Activated CD8-positive, alpha-beta memory T cell treated with anti-CD3 and anti-CD28 coated beads for 24 hours (primary cell): ENCODE measurements around the gene LGALS3.

Experiments
- DNase-seq: peaks from one replicate; pipeline ENCODE4 v3.0.0-alpha.2; 2020

The LGALS3 gene

GRCh38 chr14:55115861-55116245, 13.2 kb upstream of the LGALS3 start:
- DNase-seq, result no peak

DNA sequence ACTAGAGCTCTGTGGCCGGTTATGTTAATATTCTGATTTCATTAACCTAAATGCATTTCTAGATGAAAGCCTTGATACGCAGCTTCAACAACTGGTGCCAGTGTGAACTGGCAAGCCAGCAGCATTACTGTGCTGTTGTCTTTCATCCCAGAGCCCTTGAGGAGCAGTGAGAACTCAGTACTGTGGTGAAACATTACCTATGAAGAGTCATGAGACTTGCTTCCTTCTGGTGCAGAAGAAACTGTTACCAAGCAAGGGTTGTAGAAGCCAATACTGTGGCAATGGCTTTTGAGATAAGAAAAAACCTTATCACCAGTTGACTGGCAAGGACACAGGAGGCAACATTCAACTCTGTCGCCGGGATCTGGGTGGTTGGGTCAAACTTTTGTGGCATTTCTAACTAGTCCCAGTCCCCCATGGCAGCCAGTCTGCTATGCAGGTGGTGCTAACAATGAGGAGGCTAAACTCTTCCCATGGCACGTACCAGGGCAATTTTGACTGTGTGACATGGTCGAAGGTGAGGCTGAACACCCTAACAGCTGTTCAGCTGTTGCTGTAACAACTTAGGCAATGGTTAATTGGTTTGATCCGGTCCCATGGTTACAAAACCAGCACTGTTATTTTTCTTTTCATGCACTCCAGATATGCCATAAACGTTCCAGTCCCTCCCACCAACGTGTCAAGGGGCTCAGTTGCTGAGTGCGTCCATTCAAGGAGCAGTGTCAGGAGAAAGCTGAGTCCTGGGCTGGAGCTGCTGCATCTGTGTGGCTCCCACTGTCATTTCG, 12.6 kb upstream of the LGALS3 start:
- no peak for DNase-seq

- DNase-seq, result no peak
Observed at GRCh38 chr14:55117803-55118441, 11.1 kb upstream of the LGALS3 start.

GRCh38 chr14:55118761-55119160, 10.3 kb upstream of the LGALS3 start:
- no peak for DNase-seq

DNA sequence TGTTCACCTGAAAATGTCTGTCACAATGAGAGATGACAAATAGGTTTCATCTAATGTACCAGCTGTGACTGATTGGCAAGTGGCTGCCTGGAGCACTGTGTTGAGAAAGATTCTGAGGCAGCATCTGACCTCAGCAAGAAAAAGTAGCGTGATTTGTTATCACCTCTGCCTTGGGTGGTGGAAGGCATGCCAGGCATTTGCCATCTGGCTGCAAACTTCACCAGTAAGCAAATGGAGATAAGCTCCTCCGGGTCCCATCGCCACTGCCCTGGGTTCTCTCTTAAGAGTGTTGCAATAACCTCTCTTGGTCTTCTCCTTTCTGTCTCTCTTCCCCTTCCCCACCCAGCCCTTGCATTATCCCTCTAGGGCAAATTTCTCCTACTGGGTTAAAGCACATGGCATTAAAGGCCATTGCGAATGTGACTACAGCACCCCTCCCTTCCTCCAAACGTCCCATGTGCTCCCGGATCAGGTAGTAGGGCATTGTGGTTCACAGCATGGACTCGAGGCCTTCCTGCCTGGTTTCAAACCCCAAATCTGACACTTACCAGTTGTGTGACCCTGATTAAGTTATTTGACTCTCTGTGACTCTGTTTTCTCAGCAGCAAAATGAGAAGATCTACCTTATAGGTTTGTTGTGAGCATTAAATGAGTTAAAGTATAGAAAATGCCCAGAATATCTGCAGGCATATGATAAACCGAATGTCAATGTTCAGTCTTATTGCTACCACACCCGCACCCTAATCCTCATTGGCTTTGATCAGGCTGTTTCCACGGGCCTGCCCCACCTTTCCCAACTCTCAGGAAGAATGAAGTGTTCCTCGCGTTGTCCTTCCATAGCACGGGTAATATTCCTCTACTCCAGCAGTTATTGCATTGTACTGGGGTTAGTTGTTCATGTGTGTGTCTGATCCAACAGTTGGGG, 8.2 kb upstream of the LGALS3 start:
- DNase-seq, result no peak

DNA sequence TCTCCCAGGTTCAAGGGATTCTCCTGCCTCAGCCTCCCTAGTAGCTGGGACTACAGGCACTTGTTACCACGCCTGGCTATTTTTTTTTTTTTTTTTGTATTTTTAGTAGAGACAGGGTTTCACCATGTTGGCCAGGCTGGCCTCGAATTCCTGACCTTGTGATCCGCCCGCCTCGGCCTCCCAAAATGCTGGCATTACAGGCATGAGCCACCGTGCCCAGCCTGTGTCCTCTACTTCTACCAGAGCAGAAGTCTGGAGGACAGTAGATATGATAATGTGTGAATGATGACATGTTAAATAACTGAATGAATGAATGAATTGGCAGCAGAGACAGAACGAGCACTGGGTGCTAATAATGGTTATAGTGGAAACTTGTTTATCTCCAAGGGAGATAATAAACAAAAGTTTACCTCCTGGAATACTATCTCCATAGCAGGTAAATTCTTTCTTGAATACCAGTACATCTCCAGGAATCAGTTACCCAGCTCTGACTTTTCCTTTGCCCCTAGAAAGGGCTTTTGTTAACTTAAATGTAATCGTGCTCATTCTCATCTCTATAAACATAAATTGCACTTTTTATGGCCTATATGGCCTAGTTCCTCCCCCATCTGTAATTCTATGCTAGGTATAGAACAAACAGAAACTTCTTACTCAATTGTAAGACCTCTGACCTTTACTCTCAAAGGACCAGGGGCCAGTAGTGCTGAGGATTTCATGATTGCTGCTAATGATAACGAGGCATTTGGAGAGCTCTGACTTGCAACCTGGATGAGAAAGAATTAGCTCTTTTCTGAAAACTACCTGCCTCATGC, 7.2 kb upstream of the LGALS3 start:
- no peak for DNase-seq

GRCh38 chr14:55122440-55122986, 6.5 kb upstream of the LGALS3 start:
- no peak for DNase-seq

GRCh38 chr14:55123101-55123500, 6.0 kb upstream of the LGALS3 start:
- no peak for DNase-seq

- no peak for DNase-seq
Observed at GRCh38 chr14:55123852-55124639, 5.0 kb upstream of the LGALS3 start.

- DNase-seq, result no peak
Observed at GRCh38 chr14:55124774-55125386, 4.2 kb upstream of the LGALS3 start.

GRCh38 chr14:55125403-55125802, 3.6 kb upstream of the LGALS3 start:
- no peak for DNase-seq

DNA sequence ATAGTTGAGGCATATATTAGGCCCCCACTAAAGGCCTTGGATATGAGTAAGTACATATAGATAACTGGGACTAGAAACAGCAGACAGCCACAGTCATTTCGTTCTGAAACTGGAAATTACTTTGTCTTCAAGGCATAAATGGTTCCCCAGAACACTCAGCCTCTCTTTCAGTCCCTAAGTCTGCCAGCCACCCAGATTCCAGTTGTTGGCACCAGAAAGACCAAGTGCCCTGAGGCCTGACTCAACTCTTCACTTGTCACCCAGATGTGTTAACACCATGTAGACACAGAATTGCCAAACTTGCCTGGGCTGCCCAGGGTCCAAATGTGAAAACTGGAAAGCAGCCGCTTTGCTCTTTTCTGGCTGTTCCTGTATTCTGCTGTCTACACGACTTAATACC, 3.0 kb upstream of the LGALS3 start:
- no peak for DNase-seq

DNA sequence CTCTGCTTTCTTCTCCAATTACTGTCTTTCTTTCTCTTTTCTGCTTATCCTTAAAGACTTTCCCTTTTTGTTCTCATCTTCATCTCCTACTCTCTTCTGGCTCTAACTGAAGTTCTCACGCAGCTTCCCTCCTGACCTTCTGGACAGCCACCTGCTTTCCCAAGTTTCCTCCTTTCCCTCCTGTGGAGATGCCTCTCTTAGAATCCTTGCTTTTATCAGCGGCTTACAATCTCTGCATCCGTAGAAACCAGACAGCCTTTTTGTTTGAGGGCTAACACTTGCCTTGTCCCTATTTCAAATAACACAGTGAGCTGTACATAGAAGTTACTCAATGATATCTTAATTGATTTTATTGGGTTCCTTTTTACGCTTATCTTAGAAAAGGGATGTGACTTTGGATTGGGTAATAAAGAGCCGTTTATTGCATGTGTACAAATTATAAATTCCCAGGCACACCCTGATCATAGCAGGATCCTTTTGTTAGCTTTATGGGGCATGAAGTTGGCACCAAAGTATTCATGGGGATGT, 2.1 kb upstream of the LGALS3 start:
- no peak for DNase-seq

- DNase-seq, result no peak
Observed at GRCh38 chr14:55127460-55127951, 1.5 kb upstream of the LGALS3 start.

DNA sequence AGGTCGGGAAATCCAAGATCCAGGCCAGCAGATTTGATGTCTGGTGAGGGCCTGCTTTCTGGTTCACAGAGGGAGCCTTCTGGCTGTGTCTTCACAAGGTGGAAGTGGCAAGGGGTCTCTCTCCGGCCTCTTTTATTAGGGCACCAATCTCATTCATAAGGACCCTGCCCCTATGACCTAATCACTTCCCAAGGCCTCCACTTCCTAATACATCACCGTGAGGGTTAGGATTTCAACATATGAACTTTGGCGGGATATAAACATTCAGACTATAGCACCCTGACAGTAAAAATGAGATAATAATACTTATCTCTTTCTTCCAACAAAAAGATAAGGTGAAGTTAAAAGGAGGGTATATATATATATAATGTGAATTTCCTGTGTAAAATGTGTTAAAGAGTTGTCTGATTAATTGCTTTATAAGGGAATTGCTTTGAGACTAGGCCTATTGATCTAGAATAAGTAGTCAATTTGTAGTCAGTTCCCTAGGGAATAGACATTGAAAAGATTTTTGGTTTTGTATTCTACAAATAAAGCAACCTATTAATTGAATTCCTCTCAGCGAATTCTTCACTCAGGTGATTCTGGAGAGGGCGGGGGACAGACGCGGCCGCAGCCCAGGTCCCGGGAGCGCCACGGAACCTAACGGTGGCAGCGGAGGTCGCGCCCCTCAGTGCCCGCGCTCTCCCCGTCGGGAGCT, 516 bp upstream of the LGALS3 start:
- no peak for DNase-seq

DNA sequence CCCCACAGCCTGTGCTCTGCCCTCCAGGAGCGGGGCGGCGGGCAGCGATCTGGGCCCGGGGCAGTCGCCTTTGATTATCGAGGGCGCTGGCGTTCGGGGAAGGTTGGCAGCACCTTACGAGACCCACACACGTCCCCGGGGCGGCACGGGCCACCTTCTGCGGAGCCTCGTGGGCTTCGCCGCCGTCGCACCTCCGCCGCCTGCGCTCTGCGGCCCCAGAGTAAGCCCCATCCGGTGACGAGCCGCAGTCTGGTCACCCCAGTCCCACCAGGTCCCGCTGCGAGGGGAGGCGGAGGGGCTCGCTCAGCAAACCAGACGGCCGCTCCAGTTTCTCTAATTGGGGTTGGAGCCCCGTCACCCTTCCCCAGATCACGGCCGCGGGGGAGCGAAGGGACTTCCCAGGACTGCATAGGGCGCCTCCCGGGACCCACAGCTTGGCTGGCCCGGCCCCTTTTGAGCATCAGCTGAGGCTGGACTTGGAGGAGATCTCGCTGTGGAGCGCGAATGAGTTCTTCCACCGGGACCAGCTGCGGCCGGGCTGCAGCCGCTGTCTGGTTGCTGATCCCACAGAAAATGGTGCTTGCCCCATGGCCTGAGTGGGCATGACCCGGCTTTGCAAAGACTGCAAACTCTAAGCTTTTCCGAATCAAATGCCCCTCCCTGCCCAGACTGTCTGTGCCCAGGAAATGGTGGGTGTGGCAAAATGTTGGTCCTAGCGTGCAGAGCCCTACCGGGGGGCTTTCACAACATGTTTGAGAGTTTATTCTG, 560 bp downstream of the LGALS3 start:
- DNase-seq, result peak; percentile 81

GRCh38 chr14:55130196-55130550, 1.1 kb downstream of the LGALS3 start:
- DNase-seq, result no peak

- DNase-seq, result no peak
Observed at GRCh38 chr14:55131370-55132137, 2.5 kb downstream of the LGALS3 start.
